NCI-H2196 (cell line): ENCODE results near the gene PRELID3B.
A peak's percentile ranks its signal among the peaks of the same experiment; 100 is the strongest.

Source experiments
- DNase-seq: peaks from one replicate; lab custom pipeline; 2025; ENCODE audit not compliant: unreplicated experiment; lab: John Stamatoyannopoulos, UW

The PRELID3B gene

GRCh38 chr20:59042151-59042795 lies at the start of gene PRELID3B:
PRELID3B (minus strand) TSS chr20:59042786; CDS start chr20:59042730, 56 bp downstream.
- DNase-seq = peak; percentile 11

GRCh38 chr20:59087829-59088433 lies 45.3 kb upstream of the PRELID3B start:
- peak; percentile 70 for DNase-seq

GRCh38 chr20:59086923-59087322 lies 44.3 kb upstream of the PRELID3B start:
- no peak for DNase-seq

GRCh38 chr20:59084041-59084850 lies 41.7 kb upstream of the PRELID3B start:
- DNase-seq = peak; percentile 9

- no peak for DNase-seq
Observed at GRCh38 chr20:59082981-59083380, 40.4 kb upstream of the PRELID3B start.

- no peak for DNase-seq
Observed at GRCh38 chr20:59082077-59082740, 39.6 kb upstream of the PRELID3B start.

- no peak for DNase-seq
Observed at GRCh38 chr20:59081036-59081435, 38.5 kb upstream of the PRELID3B start.

- DNase-seq = no peak
Observed at GRCh38 chr20:59078231-59078630, 35.6 kb upstream of the PRELID3B start.

GRCh38 chr20:59077705-59078104 lies 35.1 kb upstream of the PRELID3B start:
- DNase-seq = no peak

- DNase-seq = no peak
Observed at GRCh38 chr20:59075934-59076508, 33.4 kb upstream of the PRELID3B start.

GRCh38 chr20:59074456-59074855 lies 31.9 kb upstream of the PRELID3B start:
- DNase-seq = no peak

- no peak for DNase-seq
Observed at GRCh38 chr20:59073582-59073981, 31.0 kb upstream of the PRELID3B start.

GRCh38 chr20:59071216-59071615 lies 28.6 kb upstream of the PRELID3B start:
- no peak for DNase-seq

- no peak for DNase-seq
Observed at GRCh38 chr20:59069026-59069425, 26.4 kb upstream of the PRELID3B start.

- no peak for DNase-seq
Observed at GRCh38 chr20:59068534-59068933, 25.9 kb upstream of the PRELID3B start.

- no peak for DNase-seq
Observed at GRCh38 chr20:59064214-59064722, 21.7 kb upstream of the PRELID3B start.

GRCh38 chr20:59063358-59064213 lies 21.0 kb upstream of the PRELID3B start:
- DNase-seq = no peak

- DNase-seq = no peak
Observed at GRCh38 chr20:59062081-59062480, 19.5 kb upstream of the PRELID3B start.

GRCh38 chr20:59055302-59055701 lies 12.7 kb upstream of the PRELID3B start:
- DNase-seq = no peak

GRCh38 chr20:59051666-59052185 lies 9.1 kb upstream of the PRELID3B start:
- no peak for DNase-seq
